Smooth muscle cell (in vitro differentiated cells): ENCODE data around the gene PODXL. TPM values are rescaled to one million over a fixed set of nuclear protein-coding genes. Genes with fewer than 3 reads are reported as not detected.

ENCODE experiments used
- DNase-seq: peaks from one replicate; lab custom pipeline; 2025; ENCODE audit not compliant: unreplicated experiment; lab: John Stamatoyannopoulos, UW
- H2AFZ ChIP-seq: fragments of 200-600 bp; sonication (generic); 2 replicates; pipeline ENCODE4 v1.6.0; 2016; ENCODE audit warnings: antibody characterized with exemption, low read depth, mild to moderate bottlenecking
- H3F3A ChIP-seq: fragments of 200-600 bp; sonication (generic); 2 replicates; pipeline ENCODE4 v1.6.0; 2017; ENCODE audit warnings: antibody characterized with exemption, low read depth
- H3K27ac ChIP-seq: fragments of 200-600 bp; sonication (generic); 2 replicates; pipeline ENCODE4 v1.5.1; 2016; ENCODE audit warnings: low read depth, mild to moderate bottlenecking
- H3K27me3 ChIP-seq: fragments of 200-600 bp; sonication (generic); 2 replicates; pipeline ENCODE4 v1.6.1; 2016; ENCODE audit warnings: low read depth, mild to moderate bottlenecking
- H3K36me3 ChIP-seq: fragments of 200-600 bp; sonication (generic); 2 replicates; pipeline ENCODE4 v1.5.1; 2016; ENCODE audit warnings: low read depth
- H3K4me1 ChIP-seq: fragments of 200-600 bp; sonication (generic); 2 replicates; pipeline ENCODE4 v1.5.1; 2016; ENCODE audit warnings: low read depth
- H3K4me2 ChIP-seq: fragments of 200-600 bp; sonication (generic); 2 replicates; pipeline ENCODE4 v1.6.0; 2016; ENCODE audit warnings: mild to moderate bottlenecking
- H3K4me3 ChIP-seq: fragments of 200-600 bp; sonication (generic); 2 replicates; pipeline ENCODE4 v1.5.1; 2016; ENCODE audit warnings: mild to moderate bottlenecking
- H3K79me2 ChIP-seq: fragments of 200-600 bp; sonication (generic); 2 replicates; pipeline ENCODE4 v1.6.0; 2016; ENCODE audit warnings: low read depth, mild to moderate bottlenecking
- H3K9ac ChIP-seq: fragments of 200-600 bp; sonication (generic); 2 replicates; pipeline ENCODE4 v1.6.0; 2016; ENCODE audit warnings: low read depth
- H3K9me3 ChIP-seq: fragments of 200-600 bp; sonication (generic); replicated peaks from 2 replicates; pipeline ENCODE4 v1.5.1; 2016; ENCODE audit warnings: low read depth
- H4K20me1 ChIP-seq: fragments of 200-600 bp; sonication (generic); 2 replicates; pipeline ENCODE4 v1.6.0; 2016; ENCODE audit warnings: low read depth
- WGBS: methylation state at CpG from one replicate; pipeline ENCODE4 v1.1.7; 2016; ENCODE audit warnings: low lambda C conversion rate; 5-methylcytosine and 5-hydroxymethylcytosine counted together
- polyA plus RNA-seq: library from polyadenylated mRNA; unstranded; fragments of >200 nt; fragmentation: Nextera tagmentation; extraction: Ambion mirVana; gene quantifications from 2 replicates; pipeline ENCODE4 v1.2.1, GENCODE V29; 2016
- total RNA-seq: library from RNA; depleted of rRNA; stranded (reverse); fragments of >200 nt; gene quantifications from 2 replicates; pipeline ENCODE4 v1.2.3, GENCODE V29; 2014
- TF ChIP-seq, protein P1 (sequence below): fragments of 200-600 bp; sonication (generic); IDR thresholded peaks from 2 replicates; pipeline ENCODE4 v1.5.1; 2017; ENCODE audit warnings: borderline replicate concordance, mild to moderate bottlenecking, antibody characterized with exemption; ENCODE audit not compliant: insufficient read depth, poor library complexity, severe bottlenecking

The PODXL gene
- total and polyA plus RNA-seq, 2 experiments from 2014 or later: 2.1 to 10.8 TPM

DNA sequence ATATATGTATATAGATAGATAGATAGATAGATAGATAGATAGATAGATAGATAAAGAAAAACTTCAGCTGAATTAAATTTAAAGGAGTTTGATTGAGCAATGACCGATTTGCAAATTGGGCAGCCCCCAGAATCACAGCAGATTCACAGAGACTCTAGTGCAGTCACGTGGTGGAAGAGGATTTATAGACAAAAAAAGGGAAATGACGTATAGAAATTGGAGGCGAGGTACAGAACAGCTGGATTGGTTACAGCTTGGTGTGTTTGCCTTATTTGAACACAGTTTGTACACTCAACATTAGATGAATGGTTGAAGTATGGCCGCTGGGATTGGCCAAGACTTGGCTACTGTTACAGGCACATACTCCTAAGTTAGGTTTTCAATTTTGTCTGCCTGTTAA lies 8.2 kb upstream of the PODXL start:
- DNase-seq: no peak
- H3K9ac ChIP-seq: no peak overlapping the region
- H3F3A ChIP-seq: no peaks in the 10 kb centered on the region
- peaks cover 4% of the 10 kb centered on the region for H3K4me1 ChIP-seq
- H3K9me3 ChIP-seq: no peaks in the 10 kb centered on the region
- no peaks in the 10 kb centered on the region for H3K36me3 ChIP-seq
- H3K79me2 ChIP-seq: no peaks in the 10 kb centered on the region
- no peak overlapping the region for H3K27ac ChIP-seq
- no peaks in the 10 kb centered on the region for H4K20me1 ChIP-seq
- no peak overlapping the region for H2AFZ ChIP-seq
- H3K27me3 ChIP-seq: no peaks in the 10 kb centered on the region
- 95% methylated on average over 5 of the region's 5 CpGs for WGBS
- H3K4me3 ChIP-seq: no peak overlapping the region
- H3K4me2 ChIP-seq: no peak overlapping the region
- TF ChIP-seq, protein P1, sequence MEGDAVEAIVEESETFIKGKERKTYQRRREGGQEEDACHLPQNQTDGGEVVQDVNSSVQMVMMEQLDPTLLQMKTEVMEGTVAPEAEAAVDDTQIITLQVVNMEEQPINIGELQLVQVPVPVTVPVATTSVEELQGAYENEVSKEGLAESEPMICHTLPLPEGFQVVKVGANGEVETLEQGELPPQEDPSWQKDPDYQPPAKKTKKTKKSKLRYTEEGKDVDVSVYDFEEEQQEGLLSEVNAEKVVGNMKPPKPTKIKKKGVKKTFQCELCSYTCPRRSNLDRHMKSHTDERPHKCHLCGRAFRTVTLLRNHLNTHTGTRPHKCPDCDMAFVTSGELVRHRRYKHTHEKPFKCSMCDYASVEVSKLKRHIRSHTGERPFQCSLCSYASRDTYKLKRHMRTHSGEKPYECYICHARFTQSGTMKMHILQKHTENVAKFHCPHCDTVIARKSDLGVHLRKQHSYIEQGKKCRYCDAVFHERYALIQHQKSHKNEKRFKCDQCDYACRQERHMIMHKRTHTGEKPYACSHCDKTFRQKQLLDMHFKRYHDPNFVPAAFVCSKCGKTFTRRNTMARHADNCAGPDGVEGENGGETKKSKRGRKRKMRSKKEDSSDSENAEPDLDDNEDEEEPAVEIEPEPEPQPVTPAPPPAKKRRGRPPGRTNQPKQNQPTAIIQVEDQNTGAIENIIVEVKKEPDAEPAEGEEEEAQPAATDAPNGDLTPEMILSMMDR: no peak

DNA sequence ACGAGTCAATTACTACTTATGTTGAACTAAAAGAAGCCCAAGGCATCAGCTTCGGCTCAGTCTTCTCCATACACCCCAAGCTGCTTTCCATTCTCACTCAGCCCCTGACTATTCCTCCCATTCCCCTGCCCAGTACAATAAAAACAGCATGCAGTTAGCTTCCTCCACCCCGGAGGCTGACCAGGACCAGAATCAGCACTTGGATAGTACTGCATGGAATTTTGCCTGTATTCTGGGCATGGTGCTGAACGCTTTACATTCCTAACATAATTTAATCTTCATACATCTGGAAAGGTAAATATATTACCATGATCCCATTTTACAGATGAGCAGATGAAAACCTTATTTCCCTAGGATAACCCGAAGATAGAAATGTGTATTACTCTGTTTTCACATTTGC lies 7.5 kb upstream of the PODXL start:
- WGBS: 87% methylated on average over 5 of the region's 5 CpGs
- Histone ChIP-seq H3K36me3 (no peaks in the 10 kb centered on the region), H3K4me3 (no peak overlapping the region), H3F3A (no peaks in the 10 kb centered on the region), H3K27ac (no peak overlapping the region), H3K4me2 (no peak overlapping the region), H3K9me3 (no peaks in the 10 kb centered on the region), H3K9ac (no peak overlapping the region), H3K79me2 (no peaks in the 10 kb centered on the region), H3K27me3 (no peaks in the 10 kb centered on the region), H2AFZ (no peak overlapping the region), H3K4me1 (peaks cover 3% of the 10 kb centered on the region), H4K20me1 (no peaks in the 10 kb centered on the region)
- DNase-seq: no peak
- TF ChIP-seq, protein P1: no peak

DNA sequence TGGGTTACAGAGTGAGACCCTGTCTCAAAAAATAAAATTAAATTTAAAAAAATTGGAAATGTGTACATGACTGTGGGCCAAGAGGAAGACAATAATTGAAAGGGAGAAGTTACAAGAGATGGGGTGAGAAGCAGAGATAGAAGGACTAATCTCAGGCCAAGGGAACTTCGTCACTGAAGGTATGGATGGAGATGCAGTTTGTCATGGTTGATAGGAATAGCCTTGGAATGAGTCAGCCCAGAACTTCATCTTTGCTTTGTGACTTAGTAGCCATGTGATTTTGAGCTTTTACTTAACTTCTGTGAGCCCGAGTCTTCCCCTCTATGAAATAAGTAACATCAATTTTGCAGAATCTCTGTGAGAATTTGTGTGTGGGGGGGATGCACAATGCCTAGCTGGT lies 6.5 kb upstream of the PODXL start:
- no peaks in the 10 kb centered on the region for H3K9me3 ChIP-seq
- no peaks in the 10 kb centered on the region for H3K36me3 ChIP-seq
- H4K20me1 ChIP-seq: no peaks in the 10 kb centered on the region
- H2AFZ ChIP-seq: no peak overlapping the region
- TF ChIP-seq, protein P1: no peak
- H3K27ac ChIP-seq: no peak overlapping the region
- H3K4me3 ChIP-seq: no peak overlapping the region
- H3K4me2 ChIP-seq: no peak overlapping the region
- no peaks in the 10 kb centered on the region for H3F3A ChIP-seq
- H3K4me1 ChIP-seq: peaks cover 6% of the 10 kb centered on the region
- H3K79me2 ChIP-seq: no peaks in the 10 kb centered on the region
- no peak overlapping the region for H3K9ac ChIP-seq
- no peak for DNase-seq
- peaks cover 3% of the 10 kb centered on the region for H3K27me3 ChIP-seq
- WGBS: 65% methylated on average over 2 of the region's 2 CpGs

DNA sequence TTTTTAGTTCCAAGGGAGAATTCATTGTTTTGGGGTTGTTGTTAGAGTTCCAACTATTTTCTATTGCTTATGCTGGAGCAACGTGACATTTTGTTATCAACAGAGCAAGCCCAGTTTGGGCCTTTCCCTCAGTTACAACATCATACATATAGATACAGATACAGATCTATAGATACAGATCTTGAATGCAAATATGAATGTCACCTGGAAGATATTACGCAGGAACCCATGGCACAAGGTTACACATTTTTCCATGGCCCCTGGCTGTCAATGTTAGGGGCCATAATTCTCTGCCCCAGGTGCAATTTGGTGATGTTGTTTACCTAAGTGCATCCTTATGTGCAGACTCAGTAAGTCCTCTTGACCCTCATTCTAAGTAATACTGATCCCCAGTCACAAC lies 3.6 kb upstream of the PODXL start:
- no peaks in the 10 kb centered on the region for H4K20me1 ChIP-seq
- WGBS: 86% methylated on average over 2 of the region's 2 CpGs
- H3F3A ChIP-seq: peaks cover 8% of the 10 kb centered on the region
- no peak for DNase-seq
- H3K27me3 ChIP-seq: peaks cover 29% of the 10 kb centered on the region
- TF ChIP-seq, protein P1: no peak
- H3K27ac ChIP-seq: no peak overlapping the region
- H3K36me3 ChIP-seq: no peaks in the 10 kb centered on the region
- H3K9ac ChIP-seq: no peak overlapping the region
- H3K79me2 ChIP-seq: no peaks in the 10 kb centered on the region
- peaks cover 21% of the 10 kb centered on the region for H3K4me1 ChIP-seq
- H3K9me3 ChIP-seq: no peaks in the 10 kb centered on the region
- H3K4me3 ChIP-seq: no peak overlapping the region
- no peak overlapping the region for H3K4me2 ChIP-seq
- H2AFZ ChIP-seq: no peak overlapping the region
